Esophagus muscularis mucosa (tissue), 4 donors: ENCODE results near the gene LYL1. TPM values are rescaled to one million over a fixed set of nuclear protein-coding genes. Genes with fewer than 3 reads are reported as not detected.

Experiments used
- DNase-seq: peaks from one replicate; pipeline ENCODE4 v3.0.0-alpha.2; 2017; ENCODE audit errors: extremely low spot score
- H3K27ac ChIP-seq, 4 donors: fragments of 200-600 bp; sonication (generic); replicated peaks in 1 of 4; 1 replicate in 3 of 4; 2 replicates in 1 of 4; pipeline ENCODE4 v1.5.1; 2016 to 2019; ENCODE audit warnings: mild to moderate bottlenecking in 1 of 4
- H3K27me3 ChIP-seq, 4 donors: fragments of 200-600 bp; sonication (generic); one replicate each; pipeline versions ENCODE4 v1.5.1 to v1.6.0; 2016 to 2019
- H3K36me3 ChIP-seq, 4 donors: fragments of 200-600 bp; sonication (generic); one replicate each; pipeline ENCODE4 v1.5.1; 2016 to 2019
- H3K4me1 ChIP-seq, 4 donors: fragments of 200-600 bp; sonication (generic); one replicate each; pipeline ENCODE4 v1.5.1; 2016 to 2019
- H3K4me3 ChIP-seq, 4 donors: fragments of 200-600 bp; sonication (generic); 1 replicate in 2 of 4; 2 replicates in 2 of 4; pipeline ENCODE4 v1.5.1; 2016 to 2019; ENCODE audit warnings: mild to moderate bottlenecking in 4 of 4, moderate library complexity in 1 of 4
- H3K9me3 ChIP-seq, 4 donors: fragments of 200-600 bp; sonication (generic); 1 replicate in 3 of 4; 2 replicates in 1 of 4; pipeline ENCODE4 v1.5.1; 2016 to 2019
- CTCF ChIP-seq, 3 experiments: fragments of 200-600 bp in 2 of 3; fragments of 450-650 bp in 1 of 3; sonication (generic) in 2 of 3; IDR thresholded peaks; one replicate each; pipeline ENCODE4 v1.5.1; 2017 to 2019; ENCODE audit warnings: antibody characterized with exemption in 3 of 3, mild to moderate bottlenecking in 2 of 3, moderate library complexity in 1 of 3
- EP300 ChIP-seq: sonication (generic); formaldehyde crosslinking; IDR thresholded peaks from one replicate; pipeline ENCODE4 v1.6.1; 2017; ENCODE audit warnings: antibody characterized with exemption
- POLR2A ChIP-seq: fragments of 450-650 bp; IDR thresholded peaks from one replicate; pipeline ENCODE4 v1.6.1; 2017; ENCODE audit warnings: antibody characterized with exemption, moderate library complexity, mild to moderate bottlenecking, low read depth
- POLR2AphosphoS5 ChIP-seq, 2 donors: sonication (generic); formaldehyde crosslinking; IDR thresholded peaks; one replicate each; pipeline ENCODE4 v1.6.1; 2017; ENCODE audit warnings: antibody characterized with exemption in 2 of 2
- WGBS: methylation state at CpG from one replicate; pipeline ENCODE4 v1.1.5; 2018; 5-methylcytosine and 5-hydroxymethylcytosine counted together
- intact Hi-C: fragments of 100-400 bp; cut with DNase I; formaldehyde crosslinking; loops from one replicate; pipeline ENCODE4 v1.15.1; 2023
- total RNA-seq, 4 donors: library from RNA; depleted of rRNA; stranded (reverse); fragments of >200 nt; gene quantifications; one replicate each; pipeline versions ENCODE4 v1.1.0 to v1.2.1, GENCODE V29; 2016

The LYL1 gene
- total RNA-seq, 4 donors from 2014 or later, result 11.9 to 20.2 (median 17.0) TPM

GRCh38 chr19:13095393-13095784, 7.3 kb downstream of the LYL1 start:
- H3K27me3 ChIP-seq, result peaks cover 0 to 8% (median 0%) of the 10 kb centered on the region in 4 donors
- no peak for TF ChIP-seq EP300
- no peak for TF ChIP-seq CTCF (IDR thresholded peaks at IDR 0.05)
- TF ChIP-seq POLR2AphosphoS5 (IDR thresholded peaks at IDR 0.05), result no peak
- TF ChIP-seq POLR2A, result no peak
- 76% methylated on average over 14 of the region's 25 CpGs for WGBS
- H3K4me1 ChIP-seq, result peaks cover 76 to 97% (median 95%) of the 10 kb centered on the region in 4 donors
- no peaks in the 10 kb centered on the region for H3K9me3 ChIP-seq
- intact Hi-C loops, result no loop called here
- peak overlapping the region; percentile 29 to 55 (median 36) for H3K4me3 ChIP-seq
- DNase-seq, result no peak
- peak overlapping the region; percentile 75 to 90 (median 82) for H3K27ac ChIP-seq
- H3K36me3 ChIP-seq, result peaks cover 5 to 22% (median 19%) of the 10 kb centered on the region in 4 donors

GRCh38 chr19:13094771-13095392, 7.8 kb downstream of the LYL1 start:
- intact Hi-C loops, result no loop called here
- no peak for DNase-seq
- no peaks in the 10 kb centered on the region for H3K9me3 ChIP-seq
- peak overlapping the region; percentile 29 to 55 (median 36) for H3K4me3 ChIP-seq
- no peak for TF ChIP-seq POLR2A
- TF ChIP-seq EP300, result no peak
- no peak for TF ChIP-seq POLR2AphosphoS5 (IDR thresholded peaks at IDR 0.05)
- no peak for TF ChIP-seq CTCF (IDR thresholded peaks at IDR 0.05)
- peak overlapping the region; percentile 75 to 90 (median 82) for H3K27ac ChIP-seq
- peaks cover 76 to 98% (median 96%) of the 10 kb centered on the region in 4 donors for H3K4me1 ChIP-seq
- peaks cover 5 to 23% (median 21%) of the 10 kb centered on the region in 4 donors for H3K36me3 ChIP-seq
- peaks cover 0 to 8% (median 0%) of the 10 kb centered on the region in 4 donors for H3K27me3 ChIP-seq
- 61% methylated on average over 13 of the region's 16 CpGs for WGBS

GRCh38 chr19:13094106-13094504, 8.6 kb downstream of the LYL1 start:
- Histone ChIP-seq H3K27ac (peak overlapping the region; percentile 75 to 90 (median 82)), H3K36me3 (peaks cover 5 to 26% (median 23%) of the 10 kb centered on the region in 4 donors), H3K9me3 (no peaks in the 10 kb centered on the region), H3K27me3 (peaks cover 0 to 8% (median 0%) of the 10 kb centered on the region in 4 donors), H3K4me3 (no peak overlapping the region), H3K4me1 (peaks cover 73 to 98% (median 96%) of the 10 kb centered on the region in 4 donors)
- TF ChIP-seq POLR2AphosphoS5 (IDR thresholded peaks at IDR 0.05) (no peak), EP300 (no peak), CTCF (IDR thresholded peaks at IDR 0.05) (peak in 1 of 3 experiments; percentile 2)
- 40% methylated on average over 3 of the region's 5 CpGs for WGBS
- DNase-seq, result no peak
- intact Hi-C loops, result no loop called here

GRCh38 chr19:13093407-13094105, 9.1 kb downstream of the LYL1 start:
- peak overlapping the region; percentile 79 to 90 (median 86) for H3K27ac ChIP-seq
- peaks cover 67 to 97% (median 94%) of the 10 kb centered on the region in 4 donors for H3K4me1 ChIP-seq
- peaks cover 5 to 28% (median 25%) of the 10 kb centered on the region in 4 donors for H3K36me3 ChIP-seq
- DNase-seq, result no peak
- no peaks in the 10 kb centered on the region for H3K9me3 ChIP-seq
- no peak overlapping the region for H3K4me3 ChIP-seq
- intact Hi-C loops, result loop anchor here (1.0 kb wide), 1 partner anchor 115 kb away; no protein-coding TSS in a partner anchor
- 37% methylated on average over 9 of the region's 12 CpGs for WGBS
- H3K27me3 ChIP-seq, result peaks cover 0 to 8% (median 0%) of the 10 kb centered on the region in 4 donors
- TF ChIP-seq POLR2A, result no peak
- peak; percentile 25 to 61 for TF ChIP-seq POLR2AphosphoS5 (IDR thresholded peaks at IDR 0.05)
- peak; percentile 94 to 97 (median 97) for TF ChIP-seq CTCF (IDR thresholded peaks at IDR 0.05)
